ENCODE data around the gene KRTAP4-16.
"Not testable (repeated sequence)": the region's sequence is repeated elsewhere in the genome, so short reads cannot be mapped to it uniquely, and the experiment has no call there.

KRTAP4-16 gene

DNA sequence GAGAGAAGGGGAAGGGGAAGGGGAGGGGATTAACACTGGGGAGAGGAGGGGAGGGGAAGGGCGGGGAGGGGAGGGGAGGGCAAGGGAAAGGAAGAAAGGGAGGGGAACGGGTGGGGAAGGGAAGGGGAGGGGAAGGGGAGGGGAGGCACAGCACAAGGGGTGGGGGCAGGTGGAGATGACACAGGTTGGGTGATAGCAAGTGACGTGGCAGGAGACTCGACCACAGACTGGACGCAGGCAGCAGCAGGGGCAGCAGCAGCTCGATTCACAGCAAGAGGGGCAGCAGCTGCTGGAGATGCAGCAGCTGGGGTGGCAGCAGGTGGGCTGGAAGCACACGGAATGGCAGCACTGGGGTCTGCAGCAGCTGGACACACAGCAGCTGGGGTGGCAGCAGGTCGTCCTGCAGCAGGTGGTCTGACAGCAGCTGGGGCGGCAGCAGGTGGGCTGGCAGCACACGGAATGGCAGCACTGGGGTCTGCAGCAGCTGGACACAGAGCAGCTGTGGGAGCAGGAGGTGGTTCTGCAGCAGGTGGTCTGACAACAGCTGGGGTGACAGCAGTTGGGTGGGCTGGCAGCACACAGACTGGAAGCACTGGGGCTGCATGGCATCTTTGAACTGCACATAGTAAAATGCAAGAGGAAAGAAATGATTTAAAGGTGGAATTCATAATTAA, at the start of gene KRTAP4-16:
Gene KRTAP4-16 (minus strand): TSS at position 624 of the 674 bp plus-strand sequence. CDS start 0 bp downstream, at position 624.
- no peak for DNase-seq

GRCh38 chr17:41151525-41151924, 49.5 kb upstream of the KRTAP4-16 start:
- no peak for DNase-seq

- DNase-seq = no peak
These were observed 48.0 kb upstream of the KRTAP4-16 start for GRCh38 chr17:41150026-41150425.

GRCh38 chr17:41149652-41149985, 47.6 kb upstream of the KRTAP4-16 start, which contains the start of gene KRTAP4-5:
KRTAP4-5 (minus strand) TSS chr17:41149825; CDS start chr17:41149767, 58 bp downstream.
- DNase-seq = no peak

DNA sequence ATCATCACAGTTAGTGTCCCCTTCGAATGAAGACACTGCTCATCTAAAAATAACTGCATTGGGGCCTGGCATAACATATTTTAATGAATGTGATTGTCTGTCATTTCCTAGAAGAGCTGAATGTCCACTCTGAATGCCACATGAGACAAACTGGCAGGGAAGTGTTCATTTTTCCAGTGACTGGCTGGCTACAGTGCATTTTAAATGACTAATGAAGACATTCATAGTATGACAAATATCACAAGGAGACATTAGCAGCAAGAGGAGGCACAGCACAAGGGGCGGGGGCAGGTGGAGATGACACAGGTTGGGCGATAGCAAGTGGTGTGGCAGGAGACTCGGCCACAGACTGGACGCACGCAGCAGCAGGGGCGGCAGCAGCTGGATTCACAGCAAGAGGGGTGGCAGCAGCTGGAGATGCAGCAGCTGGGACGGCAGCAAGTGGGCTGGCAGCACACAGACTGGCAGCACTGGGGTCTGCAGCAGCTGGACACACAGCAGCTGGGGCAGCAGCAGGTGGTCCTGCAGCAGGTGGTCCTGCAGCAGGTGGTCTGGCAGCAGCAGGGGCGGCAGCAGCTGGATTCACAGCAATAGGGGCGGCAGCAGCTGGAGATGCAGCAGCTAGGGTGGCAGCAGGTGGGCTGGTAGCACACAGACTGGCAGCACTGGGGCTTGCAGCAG, 47.1 kb upstream of the KRTAP4-16 start:
- not testable (repeated sequence) for DNase-seq

DNA sequence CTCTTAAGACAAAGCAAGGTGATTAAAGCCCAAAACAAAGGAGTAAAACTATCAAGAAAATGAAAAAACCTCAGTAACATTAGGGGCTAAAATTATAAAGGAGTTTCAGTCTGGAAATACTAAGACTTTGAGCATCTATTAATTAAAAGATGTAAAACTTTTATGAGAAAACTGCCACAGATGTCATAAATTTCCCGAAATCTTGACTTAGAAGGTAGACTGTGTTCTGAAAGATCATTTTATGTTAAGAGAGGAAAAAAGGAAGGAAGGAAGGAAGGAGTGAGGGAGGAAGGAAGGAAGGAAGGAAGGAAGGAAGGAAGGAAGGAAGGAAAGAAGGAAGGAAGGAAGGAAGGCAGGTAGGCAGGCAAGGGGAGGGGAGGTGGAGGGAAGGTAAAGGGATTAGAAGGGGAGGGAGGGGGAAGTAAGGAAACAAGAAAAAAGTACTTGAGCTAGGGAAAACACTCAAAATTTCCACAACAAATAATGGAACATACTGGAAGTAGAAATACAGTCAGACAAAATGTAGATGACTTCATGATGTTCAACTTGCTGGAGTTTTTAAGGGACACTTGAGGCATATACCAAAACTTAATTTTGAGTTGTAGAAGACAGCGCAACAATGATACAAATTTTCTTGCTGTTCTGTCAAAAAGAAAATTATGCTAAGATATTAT, 45.7 kb upstream of the KRTAP4-16 start:
- no peak for DNase-seq

GRCh38 chr17:41145261-41145660, 43.3 kb upstream of the KRTAP4-16 start:
- no peak for DNase-seq

GRCh38 chr17:41144846-41145245, 42.8 kb upstream of the KRTAP4-16 start:
- DNase-seq = no peak

DNA sequence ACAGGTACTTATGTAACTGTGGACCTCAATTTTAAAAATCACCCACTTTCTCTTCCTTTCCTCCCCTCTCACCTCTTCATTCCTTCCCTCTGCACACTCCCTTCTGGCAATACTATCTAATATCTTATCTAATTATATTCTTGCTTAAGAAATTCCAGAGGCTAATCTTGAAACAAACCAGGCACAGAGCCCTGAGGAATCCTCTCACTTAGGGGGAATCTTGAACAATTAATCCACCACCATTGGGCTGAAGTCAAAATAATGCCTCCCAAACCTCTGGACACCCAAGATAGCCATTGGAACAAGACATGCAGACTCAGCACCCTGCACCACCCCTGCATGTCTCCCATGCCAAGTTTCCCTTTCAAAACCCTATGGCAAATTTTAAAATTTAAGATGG, 39.4 kb upstream of the KRTAP4-16 start:
- no peak for DNase-seq

DNA sequence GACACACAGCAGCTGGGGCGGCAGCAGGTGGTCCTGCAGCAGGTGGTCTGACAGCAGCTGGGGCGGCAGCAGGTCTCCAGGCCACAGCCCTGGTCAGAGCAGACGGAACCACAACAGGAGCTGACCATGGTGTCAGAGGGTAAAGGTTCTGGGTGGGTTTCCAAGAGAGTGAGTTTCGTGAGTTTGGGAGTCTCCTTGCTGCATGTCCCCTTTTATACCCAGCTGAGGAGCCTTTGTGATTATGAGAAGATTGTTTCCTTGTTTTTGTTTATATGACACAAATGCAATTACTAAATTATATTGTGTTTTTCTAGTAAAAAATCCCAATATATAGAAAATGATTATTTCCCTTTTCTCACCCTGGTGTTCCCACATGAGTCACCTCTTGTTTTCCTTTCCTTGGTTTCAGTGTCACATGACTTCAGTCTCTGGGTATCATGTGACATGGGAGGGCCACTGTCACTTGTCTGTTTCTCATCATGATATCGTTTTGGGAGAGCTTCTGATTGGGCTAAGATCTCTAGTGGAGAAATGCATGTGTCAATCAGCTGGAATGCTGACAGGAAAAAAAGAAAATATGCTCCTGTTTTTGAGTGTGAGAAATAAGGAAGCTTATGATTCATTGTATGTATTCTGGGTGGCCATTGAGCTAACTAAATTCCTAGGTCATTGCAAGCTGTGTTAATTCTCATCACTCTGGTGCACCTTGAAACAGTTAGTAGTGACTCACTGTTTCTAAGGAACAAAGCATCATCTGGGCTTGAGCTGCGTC, 38.5 kb upstream of the KRTAP4-16 start, which contains the start of gene KRTAP4-6:
Gene KRTAP4-6 (minus strand): TSS at position 185 of the 772 bp plus-strand sequence. CDS start 57 bp downstream, at position 128.
- DNase-seq = peak; percentile 94

GRCh38 chr17:41139865-41140264, 37.9 kb upstream of the KRTAP4-16 start:
- DNase-seq = not testable (repeated sequence)

GRCh38 chr17:41133880-41134735, 32.1 kb upstream of the KRTAP4-16 start:
- DNase-seq = no peak

- peak; percentile 42 for DNase-seq
These were observed 30.0 kb upstream of the KRTAP4-16 start for GRCh38 chr17:41131979-41132378.

DNA sequence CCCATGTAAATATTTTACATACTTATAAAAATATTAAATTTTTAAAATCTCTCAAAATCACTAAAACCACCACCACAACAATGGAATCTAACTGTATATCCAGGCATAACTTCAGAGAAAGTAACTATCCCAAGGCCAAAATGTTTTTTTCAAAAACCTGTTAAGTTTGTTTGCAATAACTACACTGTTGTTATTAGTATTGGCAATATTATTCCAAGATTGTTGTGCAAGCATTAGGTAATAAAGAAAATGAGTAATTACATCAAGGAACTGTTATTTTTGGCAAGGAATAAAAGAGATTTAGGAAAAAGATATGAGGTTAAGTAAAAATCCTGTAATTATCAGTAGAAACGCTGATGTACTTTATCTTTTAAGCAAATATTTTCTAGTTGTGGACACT, 25.4 kb upstream of the KRTAP4-16 start:
- DNase-seq = no peak

DNA sequence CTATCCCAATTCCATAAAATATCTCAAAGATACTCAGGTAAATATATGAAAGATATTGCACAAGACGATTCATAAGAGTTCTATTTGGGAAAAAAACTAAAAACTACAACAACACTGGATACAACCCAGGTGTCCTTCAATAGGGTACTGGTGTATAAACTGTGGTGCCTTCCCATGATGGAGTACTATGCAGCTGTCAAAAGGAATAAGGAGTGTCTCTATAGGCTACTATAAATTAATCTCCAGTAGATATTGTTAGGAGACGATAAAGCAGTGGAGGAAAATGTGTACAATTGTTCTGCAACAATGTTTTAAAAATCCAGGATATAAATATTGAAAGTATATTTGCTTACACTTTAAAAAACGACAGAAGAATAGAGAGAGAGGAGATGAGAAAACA, 24.4 kb upstream of the KRTAP4-16 start:
- no peak for DNase-seq

GRCh38 chr17:41125064-41125463, 23.1 kb upstream of the KRTAP4-16 start:
- DNase-seq = no peak

DNA sequence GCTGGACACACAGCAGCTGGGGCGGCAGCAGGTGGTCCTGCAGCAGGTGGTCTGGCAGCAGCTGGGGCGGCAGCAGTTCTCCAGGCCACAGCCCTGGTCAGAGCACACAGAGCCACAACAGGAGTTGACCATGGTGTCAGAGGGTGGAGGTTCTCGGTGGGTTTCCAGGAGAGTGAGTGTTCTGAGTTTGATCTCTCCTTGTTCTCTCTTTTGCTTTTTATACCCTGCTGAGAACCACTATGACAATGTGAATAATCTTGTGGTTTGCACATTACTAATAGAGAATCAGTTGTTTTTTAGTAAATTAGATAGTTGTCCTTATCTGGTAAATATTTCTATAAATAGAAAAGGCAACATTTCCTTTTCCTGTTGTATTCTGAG, 22.0 kb upstream of the KRTAP4-16 start, which contains the start of gene KRTAP4-12:
Gene KRTAP4-12 (minus strand): TSS at position 192 of the 381 bp plus-strand sequence. CDS start 60 bp downstream, at position 132.
- not testable (repeated sequence) for DNase-seq

DNA sequence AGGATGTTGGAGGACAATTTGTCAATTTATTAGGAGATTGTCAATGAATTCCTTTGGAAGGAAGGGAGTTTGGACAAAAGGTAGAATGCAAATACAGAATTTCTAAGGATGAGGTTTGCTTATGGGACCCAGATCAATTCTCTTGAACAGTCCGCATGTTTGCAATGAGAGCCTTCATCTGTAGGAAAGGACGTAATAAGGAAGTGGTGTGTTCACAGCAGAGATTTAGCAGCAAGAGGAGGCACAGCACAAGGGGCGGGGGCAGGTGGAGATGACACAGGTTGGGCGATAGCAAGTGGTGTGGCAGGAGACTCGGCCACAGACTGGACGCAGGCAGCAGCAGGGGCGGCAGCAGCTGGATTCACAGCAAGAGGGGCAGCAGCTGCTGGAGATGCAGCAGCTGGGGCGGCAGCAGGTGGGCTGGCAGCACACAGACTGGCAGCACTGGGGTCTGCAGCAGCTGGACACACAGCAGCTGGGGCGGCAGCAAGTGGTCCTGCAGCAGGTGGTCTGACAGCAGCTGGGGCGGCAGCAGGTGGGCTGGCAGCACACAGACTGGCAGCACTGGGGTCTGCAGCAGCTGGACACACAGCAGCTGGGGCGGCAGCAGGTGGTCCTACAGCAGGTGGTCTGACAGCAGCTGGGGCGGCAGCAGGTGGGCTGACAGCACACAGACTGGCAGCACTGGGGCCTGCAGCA, 21.4 kb upstream of the KRTAP4-16 start:
- DNase-seq = not testable (repeated sequence)

DNA sequence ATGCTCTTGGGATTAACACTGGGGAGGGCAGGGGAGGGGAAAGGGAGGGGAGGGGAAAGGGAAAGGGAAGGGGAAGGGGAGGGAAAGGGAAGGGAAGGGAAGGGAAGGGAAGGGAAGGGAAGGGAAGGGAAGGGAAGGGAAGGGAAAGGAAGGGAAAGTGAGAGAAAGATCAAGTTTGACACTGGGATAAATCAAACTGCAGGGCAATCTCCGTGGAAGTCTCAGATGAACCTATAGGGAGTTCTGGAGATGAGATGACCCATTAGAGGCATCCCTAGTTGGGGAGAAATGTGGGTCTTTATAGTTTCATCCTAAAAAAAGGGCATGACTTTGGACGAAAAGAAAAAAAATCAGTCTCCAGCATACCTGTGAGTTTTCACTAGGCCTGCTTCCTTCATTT, 19.7 kb upstream of the KRTAP4-16 start:
- no peak for DNase-seq

GRCh38 chr17:41119696-41120690, 18.0 kb upstream of the KRTAP4-16 start:
- peak; percentile 69 for DNase-seq
